Subcutaneous adipose tissue (tissue), 4 donors: ENCODE results near the gene DIP2C. TPM values are rescaled to one million over a fixed set of nuclear protein-coding genes. Genes with fewer than 3 reads are reported as not detected.

Experiments
- total RNA-seq, 4 donors: library from RNA; depleted of rRNA; stranded (reverse); fragments of >200 nt; gene quantifications; one replicate each; pipeline ENCODE4 v1.1.0, GENCODE V29; 2016
- TF ChIP-seq, protein P1 (sequence below): fragments of 450-650 bp; IDR thresholded peaks from one replicate; pipeline ENCODE4 v1.5.1; 2016; ENCODE audit warnings: low read depth, mild to moderate bottlenecking, control low read depth, antibody characterized with exemption, moderate library complexity

Gene DIP2C
- total RNA-seq, 4 donors from 2014 or later: 32.1 to 64.0 (median 40.5) TPM

DNA sequence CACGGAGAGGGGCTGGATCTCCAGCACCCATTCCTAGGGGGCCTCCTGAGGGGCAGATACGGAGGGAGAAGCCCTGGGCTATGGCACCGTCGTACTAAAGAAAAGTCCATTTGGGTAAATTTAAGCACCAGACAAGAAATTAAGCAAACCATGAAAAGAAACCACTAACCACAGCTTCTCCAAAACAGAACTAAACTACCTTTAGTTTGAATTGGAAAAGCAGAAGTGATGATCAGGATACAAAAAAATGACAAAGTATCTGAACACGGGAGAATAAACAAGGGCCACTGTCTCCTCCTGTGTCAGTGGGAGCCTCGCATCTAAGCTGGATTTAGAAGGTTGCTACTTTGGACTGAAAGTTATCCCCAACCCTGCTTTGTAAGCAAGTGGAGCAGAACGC is 69.1 kb downstream of the DIP2C start:
- TF ChIP-seq, protein P1, sequence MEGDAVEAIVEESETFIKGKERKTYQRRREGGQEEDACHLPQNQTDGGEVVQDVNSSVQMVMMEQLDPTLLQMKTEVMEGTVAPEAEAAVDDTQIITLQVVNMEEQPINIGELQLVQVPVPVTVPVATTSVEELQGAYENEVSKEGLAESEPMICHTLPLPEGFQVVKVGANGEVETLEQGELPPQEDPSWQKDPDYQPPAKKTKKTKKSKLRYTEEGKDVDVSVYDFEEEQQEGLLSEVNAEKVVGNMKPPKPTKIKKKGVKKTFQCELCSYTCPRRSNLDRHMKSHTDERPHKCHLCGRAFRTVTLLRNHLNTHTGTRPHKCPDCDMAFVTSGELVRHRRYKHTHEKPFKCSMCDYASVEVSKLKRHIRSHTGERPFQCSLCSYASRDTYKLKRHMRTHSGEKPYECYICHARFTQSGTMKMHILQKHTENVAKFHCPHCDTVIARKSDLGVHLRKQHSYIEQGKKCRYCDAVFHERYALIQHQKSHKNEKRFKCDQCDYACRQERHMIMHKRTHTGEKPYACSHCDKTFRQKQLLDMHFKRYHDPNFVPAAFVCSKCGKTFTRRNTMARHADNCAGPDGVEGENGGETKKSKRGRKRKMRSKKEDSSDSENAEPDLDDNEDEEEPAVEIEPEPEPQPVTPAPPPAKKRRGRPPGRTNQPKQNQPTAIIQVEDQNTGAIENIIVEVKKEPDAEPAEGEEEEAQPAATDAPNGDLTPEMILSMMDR: no peak

DNA sequence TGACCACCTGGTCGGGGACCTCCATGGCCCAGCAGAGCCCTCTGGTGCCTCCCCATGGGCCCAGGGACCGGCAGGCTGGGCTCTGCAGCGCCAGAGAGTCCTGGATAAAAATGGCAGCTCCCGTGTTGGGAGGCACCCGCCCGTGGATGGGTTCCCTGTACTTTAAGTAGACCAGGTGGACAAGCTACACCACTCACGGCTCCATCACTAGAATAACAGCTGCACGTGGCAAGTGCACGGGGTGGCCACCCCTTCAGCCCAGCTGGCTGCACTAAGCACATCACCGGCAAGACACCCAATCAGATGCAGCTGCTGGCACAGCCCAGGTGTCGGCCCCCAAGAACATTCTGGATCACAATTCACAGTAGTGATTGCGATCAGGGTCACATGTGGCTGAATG is 69.8 kb downstream of the DIP2C start:
- TF ChIP-seq, protein P1: no peak

DNA sequence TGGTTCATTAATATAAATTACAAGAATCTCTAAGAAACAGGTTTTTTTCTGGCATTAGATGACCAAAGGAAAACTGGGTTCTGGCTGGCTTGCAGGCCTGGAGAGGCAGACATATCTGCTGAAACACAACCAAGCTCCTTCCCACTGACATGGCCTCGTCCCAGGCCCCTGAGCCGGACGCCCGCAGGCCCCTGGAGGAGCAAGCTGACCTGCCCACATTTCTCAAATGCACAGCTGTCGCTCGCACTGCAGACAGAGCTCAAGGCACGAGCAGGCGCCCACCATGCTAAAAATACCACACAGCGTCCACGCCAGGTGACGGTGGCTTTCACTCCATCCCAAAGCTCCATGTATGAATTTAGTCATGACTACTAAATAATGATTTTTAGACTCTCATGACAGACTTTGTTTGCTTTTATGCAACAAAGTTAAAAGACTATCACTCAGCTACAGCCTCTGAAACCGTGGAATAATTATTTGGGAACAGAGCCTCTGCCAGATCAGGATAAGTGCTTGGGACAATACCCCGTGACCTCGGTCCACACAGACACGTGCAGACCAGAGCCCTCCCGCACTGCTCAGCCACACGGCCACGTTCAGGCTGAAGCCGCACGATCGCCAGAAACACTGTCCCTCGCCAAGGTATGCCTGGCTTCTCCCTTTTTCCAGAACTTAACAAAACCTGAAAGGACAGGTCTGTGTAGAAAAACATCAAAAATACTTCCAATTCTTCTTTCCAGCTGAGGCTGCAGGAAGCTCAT is 71.1 kb downstream of the DIP2C start:
- TF ChIP-seq, protein P1: no peak

DNA sequence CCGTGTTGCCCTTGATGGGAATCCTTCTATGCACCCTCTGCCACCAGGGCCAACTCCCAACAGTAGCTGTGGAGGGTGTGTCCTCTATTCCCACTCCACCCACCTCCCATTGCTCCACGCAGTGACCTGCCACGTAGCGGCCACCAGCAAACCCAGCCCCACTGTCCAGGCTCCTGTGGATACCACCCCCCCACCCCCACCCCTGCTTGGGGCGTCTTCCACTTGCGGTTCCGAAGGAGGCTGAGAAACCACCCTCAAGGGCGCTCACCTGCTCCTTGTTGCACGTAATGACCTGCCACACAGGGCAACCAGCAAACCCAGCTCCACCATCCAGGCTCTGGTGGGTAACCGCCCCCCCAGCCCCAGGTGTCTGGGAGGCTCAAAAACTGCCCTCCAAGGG is 72.0 kb downstream of the DIP2C start:
- TF ChIP-seq, protein P1: no peak

DNA sequence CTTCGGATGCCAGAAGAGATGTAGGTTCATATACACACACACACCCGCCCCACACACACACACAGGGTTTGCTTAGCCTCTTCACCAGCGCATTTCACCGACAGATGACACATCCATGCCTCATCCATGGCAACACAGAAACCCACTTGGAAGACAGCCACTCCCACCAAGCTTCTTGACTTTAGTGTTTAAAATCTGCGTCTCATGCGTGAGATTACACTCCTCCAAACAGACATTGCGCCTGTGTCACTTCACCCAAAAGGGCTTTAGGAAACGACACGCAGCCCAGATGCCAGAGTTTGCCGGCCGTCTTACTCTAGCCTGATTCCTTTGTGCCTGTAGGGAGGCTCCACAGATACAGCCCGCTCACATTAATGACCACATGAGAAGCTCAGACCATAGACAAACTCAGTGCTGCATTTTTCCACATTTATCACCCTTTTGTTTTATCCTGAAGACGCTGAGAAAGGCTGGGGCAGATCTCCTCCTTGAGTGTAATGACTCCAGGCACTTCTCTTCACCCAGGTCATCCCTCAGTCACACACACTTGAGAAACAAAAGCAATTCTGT is 73.8 kb downstream of the DIP2C start:
- TF ChIP-seq, protein P1: no peak

DNA sequence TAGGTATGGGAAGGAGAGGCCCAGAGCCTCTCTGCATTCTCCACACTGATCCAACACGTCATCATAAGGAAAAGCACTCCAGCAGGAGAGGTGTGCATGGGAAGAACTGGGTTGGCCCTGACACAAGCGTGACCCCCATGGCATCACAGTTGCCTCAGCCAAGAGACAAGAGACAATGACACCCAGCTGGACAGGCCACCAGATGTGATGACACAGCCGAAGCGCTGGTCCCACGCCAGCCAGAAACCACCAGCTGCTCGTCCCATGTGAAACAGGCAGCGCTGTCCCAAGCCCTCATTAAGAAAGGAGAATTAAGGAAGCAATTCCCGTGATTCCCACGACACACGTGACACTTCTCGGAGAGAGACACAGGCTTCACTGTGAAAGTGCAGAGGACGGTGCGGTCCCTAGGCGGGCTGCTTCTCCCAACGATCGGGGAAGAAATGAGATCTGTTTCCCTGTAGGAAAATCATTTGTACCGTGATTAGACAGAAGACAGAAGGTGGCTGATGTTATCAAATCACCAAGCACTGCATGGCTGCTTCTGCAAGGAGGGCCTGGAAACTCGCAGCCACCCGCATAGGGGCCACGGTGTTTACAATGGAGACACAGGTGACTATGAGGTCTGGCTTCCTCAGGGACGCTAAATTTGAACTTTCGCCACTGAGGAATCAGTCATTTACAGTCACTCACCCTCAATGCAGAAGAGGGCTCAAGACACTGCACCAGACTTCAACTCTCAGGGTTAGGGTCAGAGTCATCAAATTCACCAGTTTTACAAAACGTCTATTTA is 74.5 kb downstream of the DIP2C start:
- TF ChIP-seq, protein P1: no peak

DNA sequence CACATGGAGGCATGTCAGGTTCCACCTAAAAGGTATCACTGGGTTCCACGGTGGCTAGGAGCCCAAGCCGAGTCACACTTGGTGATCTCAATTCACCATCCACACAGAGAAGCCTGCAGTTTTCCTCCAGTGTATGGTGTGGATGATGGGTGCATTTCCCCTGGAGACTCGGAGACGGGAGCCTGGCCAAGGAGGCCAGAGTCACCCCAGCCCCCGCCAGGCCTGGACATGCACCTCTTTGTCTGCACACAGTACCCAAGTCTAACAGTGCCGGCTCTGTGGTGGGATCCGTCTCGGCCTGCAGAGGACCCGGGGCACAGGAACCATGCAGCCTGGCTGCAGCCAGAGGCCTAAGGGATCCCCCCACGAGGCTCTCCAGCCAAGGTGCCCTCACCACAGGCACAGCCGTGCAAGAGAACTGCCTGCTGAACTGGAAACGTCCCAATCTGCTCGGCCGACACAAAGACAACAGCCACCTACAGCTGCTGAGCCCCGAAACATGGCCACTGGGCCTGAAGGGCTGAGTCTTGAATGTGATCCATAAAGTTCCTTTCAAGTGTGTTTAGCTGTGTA is 75.2 kb downstream of the DIP2C start:
- TF ChIP-seq, protein P1: no peak
